ENCODE measurements around the gene IMPG2. TPM values are rescaled to one million over a fixed set of nuclear protein-coding genes. Genes with fewer than 3 reads are reported as not detected.

The IMPG2 gene
- polyA plus RNA-seq, 1 donor (not counting 4 experiments of a cell fraction or from before 2014, with no cell fraction given): 0.16 TPM

DNA sequence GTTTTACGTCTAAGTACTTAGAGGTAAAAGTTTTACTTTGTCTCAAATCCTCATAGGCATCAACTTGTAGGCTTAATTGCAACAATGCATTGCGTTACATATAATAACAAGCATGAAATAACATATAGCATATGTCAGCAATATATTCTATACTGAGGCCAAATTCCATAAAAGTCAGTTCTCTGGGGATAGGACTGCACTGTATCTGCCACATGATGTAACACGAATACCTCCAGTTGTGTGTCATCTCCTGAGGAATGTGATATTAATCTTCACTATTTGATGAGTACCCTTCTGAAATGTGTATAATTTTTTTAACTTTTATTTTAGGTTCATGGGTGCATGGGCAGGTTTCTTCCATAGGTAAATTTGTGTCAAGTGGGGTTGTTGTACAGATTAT lies 126.4 kb downstream of the IMPG2 start:
- no peak overlapping the region for H2AFZ ChIP-seq (ENCODE audit: control insufficient read depth, low read length)
- TF ChIP-seq EZH2 (IDR thresholded peaks at IDR 0.05; ENCODE audit: low read length) (no peak), CTCF (optimal IDR thresholded peaks at IDR 0.05 in 1 of 3, IDR thresholded peaks at IDR 0.05 in 1 of 3, conservative IDR thresholded peaks at IDR 0.05 in 1 of 3; ENCODE audit: extremely low read depth in 1 of 3, insufficient read depth in 2 of 3, low read length in 3 of 3) (no peak)
- no peaks in the 10 kb centered on the region for H3K79me2 ChIP-seq (ENCODE audit: control insufficient read depth, insufficient read depth, low read length)
- no peaks in the 10 kb centered on the region for H3K36me3 ChIP-seq (ENCODE audit: control insufficient read depth in 2 of 2, extremely low read depth in 1 of 2, insufficient read depth in 2 of 2, low read length in 2 of 2)
- no peak overlapping the region for H3K9ac ChIP-seq (ENCODE audit: control insufficient read depth, extremely low read depth, insufficient read depth, low read length)
- FAIRE-seq (peak; percentile 81), DNase-seq (ENCODE audit: low read depth, low spot score) (peak; percentile 11)
- H3K9me3 ChIP-seq (ENCODE audit: control insufficient read depth, low read depth, low read length): no peaks in the 10 kb centered on the region
- dilution Hi-C loops (cut with MboI; ENCODE audit: extremely low pct_ligation_motif_present, low sequenced_read_pairs): no loop called here
- H3K9me1 ChIP-seq (ENCODE audit: control insufficient read depth, extremely low read depth, insufficient read depth, low read length): no peaks in the 10 kb centered on the region
- H3K4me2 ChIP-seq (ENCODE audit: control insufficient read depth, extremely low read depth, insufficient read depth, low read depth, low read length): no peak overlapping the region
- peaks cover 18% of the 10 kb centered on the region for H3K4me1 ChIP-seq (ENCODE audit: control insufficient read depth, extremely low read depth, insufficient read depth, low read length)
- no peak overlapping the region for H3K4me3 ChIP-seq (ENCODE audit: control insufficient read depth in 2 of 3, extremely low read depth in 1 of 3, insufficient read depth in 2 of 3, low read depth in 1 of 3, low read length in 3 of 3)
- no peak overlapping the region for H3K27ac ChIP-seq (ENCODE audit: control insufficient read depth, insufficient read depth, low read length)
- H3K27me3 ChIP-seq (ENCODE audit: control insufficient read depth, extremely low read depth, insufficient read depth, low read length): no peaks in the 10 kb centered on the region
- no peaks in the 10 kb centered on the region for H4K20me1 ChIP-seq (ENCODE audit: control insufficient read depth, extremely low read depth, insufficient read depth, low read length)

GRCh38 chr3:101189796-101190195 lies 130.6 kb downstream of the IMPG2 start:
- no peak for FAIRE-seq
- Histone ChIP-seq H3K27ac (ENCODE audit: control insufficient read depth, insufficient read depth, low read length) (no peak overlapping the region), H3K4me1 (ENCODE audit: control insufficient read depth, extremely low read depth, insufficient read depth, low read length) (peaks cover 10% of the 10 kb centered on the region), H2AFZ (ENCODE audit: control insufficient read depth, low read length) (no peak overlapping the region), H3K79me2 (ENCODE audit: control insufficient read depth, insufficient read depth, low read length) (no peaks in the 10 kb centered on the region), H3K27me3 (ENCODE audit: control insufficient read depth, extremely low read depth, insufficient read depth, low read length) (no peaks in the 10 kb centered on the region), H4K20me1 (ENCODE audit: control insufficient read depth, extremely low read depth, insufficient read depth, low read length) (no peaks in the 10 kb centered on the region), H3K4me2 (ENCODE audit: control insufficient read depth, extremely low read depth, insufficient read depth, low read depth, low read length) (no peak overlapping the region), H3K9ac (ENCODE audit: control insufficient read depth, extremely low read depth, insufficient read depth, low read length) (no peak overlapping the region), H3K36me3 (ENCODE audit: control insufficient read depth in 2 of 2, extremely low read depth in 1 of 2, insufficient read depth in 2 of 2, low read length in 2 of 2) (no peaks in the 10 kb centered on the region), H3K4me3 (ENCODE audit: control insufficient read depth in 2 of 3, extremely low read depth in 1 of 3, insufficient read depth in 2 of 3, low read depth in 1 of 3, low read length in 3 of 3) (no peak overlapping the region), H3K9me3 (ENCODE audit: control insufficient read depth, low read depth, low read length) (no peaks in the 10 kb centered on the region), H3K9me1 (ENCODE audit: control insufficient read depth, extremely low read depth, insufficient read depth, low read length) (no peaks in the 10 kb centered on the region)
- DNase-seq (ENCODE audit: low read depth, low spot score): no peak
- dilution Hi-C loops (cut with MboI; ENCODE audit: extremely low pct_ligation_motif_present, low sequenced_read_pairs): no loop called here
- TF ChIP-seq CTCF (optimal IDR thresholded peaks at IDR 0.05 in 1 of 3, IDR thresholded peaks at IDR 0.05 in 1 of 3, conservative IDR thresholded peaks at IDR 0.05 in 1 of 3; ENCODE audit: extremely low read depth in 1 of 3, insufficient read depth in 2 of 3, low read length in 3 of 3) (no peak), EZH2 (IDR thresholded peaks at IDR 0.05; ENCODE audit: low read length) (no peak)
